Middle frontal gyrus (tissue), 1 donor: ENCODE results near the gene AGFG2.
"Not testable (repeated sequence)": the region's sequence is repeated elsewhere in the genome, so short reads cannot be mapped to it uniquely, and the experiment has no call there.

Experiments used
- DNase-seq: peaks from one replicate; pipeline ENCODE4 v3.0.0-alpha.2; 2015; ENCODE audit warnings: low spot score; ENCODE audit errors: extremely low spot score

AGFG2 gene, protein sequence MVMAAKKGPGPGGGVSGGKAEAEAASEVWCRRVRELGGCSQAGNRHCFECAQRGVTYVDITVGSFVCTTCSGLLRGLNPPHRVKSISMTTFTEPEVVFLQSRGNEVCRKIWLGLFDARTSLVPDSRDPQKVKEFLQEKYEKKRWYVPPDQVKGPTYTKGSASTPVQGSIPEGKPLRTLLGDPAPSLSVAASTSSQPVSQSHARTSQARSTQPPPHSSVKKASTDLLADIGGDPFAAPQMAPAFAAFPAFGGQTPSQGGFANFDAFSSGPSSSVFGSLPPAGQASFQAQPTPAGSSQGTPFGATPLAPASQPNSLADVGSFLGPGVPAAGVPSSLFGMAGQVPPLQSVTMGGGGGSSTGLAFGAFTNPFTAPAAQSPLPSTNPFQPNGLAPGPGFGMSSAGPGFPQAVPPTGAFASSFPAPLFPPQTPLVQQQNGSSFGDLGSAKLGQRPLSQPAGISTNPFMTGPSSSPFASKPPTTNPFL

GRCh38 chr7:100538654-100539435 lies at the start of gene AGFG2:
Gene AGFG2, plus strand, starts transcription at chr7:100539203. Its CDS starts 144 bp downstream, at chr7:100539347.
- peak; percentile 99 for DNase-seq

- peak; percentile 95 for DNase-seq
These were observed 49.2 kb upstream of the AGFG2 start for GRCh38 chr7:100489824-100490223.

DNA sequence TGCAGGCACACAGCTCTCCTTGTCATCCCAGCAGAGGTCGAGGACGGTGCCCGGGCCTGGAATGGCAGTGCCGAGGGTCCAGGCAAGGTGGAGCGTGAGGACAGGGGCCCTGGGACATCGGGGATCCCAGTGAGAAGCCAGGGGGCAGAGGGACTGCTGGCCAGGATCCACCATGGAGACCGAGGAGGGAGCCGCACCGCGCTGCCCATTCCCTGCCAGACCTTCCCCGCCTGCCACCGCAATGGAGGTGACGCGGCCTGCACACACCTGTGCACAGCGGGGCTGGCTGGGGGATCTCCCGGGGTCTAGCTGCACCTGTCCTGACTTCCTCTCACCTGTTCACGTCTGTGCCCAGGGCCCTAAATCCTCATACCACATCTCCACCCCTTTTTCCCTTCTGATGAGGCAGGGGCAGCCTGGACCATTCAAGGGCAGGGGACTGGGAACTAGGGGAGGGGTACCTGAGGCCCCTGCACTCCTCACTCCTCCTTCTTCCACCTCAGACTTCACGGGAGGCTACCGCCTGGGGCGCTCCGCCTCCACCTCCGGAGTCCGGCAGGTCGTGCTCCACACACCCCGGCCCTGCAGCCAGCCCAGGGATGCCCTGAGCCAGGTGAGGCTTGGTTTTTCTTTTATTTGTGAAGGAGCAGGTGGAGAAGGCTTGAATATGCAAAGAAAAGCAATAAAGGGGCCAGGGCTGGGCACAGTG lies 48.4 kb upstream of the AGFG2 start:
- no peak for DNase-seq

- DNase-seq, result no peak
These were observed 47.8 kb upstream of the AGFG2 start for GRCh38 chr7:100491192-100491578.

GRCh38 chr7:100492738-100493475 lies 46.1 kb upstream of the AGFG2 start:
- no peak for DNase-seq

GRCh38 chr7:100493476-100494264 lies 45.3 kb upstream of the AGFG2 start:
- no peak for DNase-seq

DNA sequence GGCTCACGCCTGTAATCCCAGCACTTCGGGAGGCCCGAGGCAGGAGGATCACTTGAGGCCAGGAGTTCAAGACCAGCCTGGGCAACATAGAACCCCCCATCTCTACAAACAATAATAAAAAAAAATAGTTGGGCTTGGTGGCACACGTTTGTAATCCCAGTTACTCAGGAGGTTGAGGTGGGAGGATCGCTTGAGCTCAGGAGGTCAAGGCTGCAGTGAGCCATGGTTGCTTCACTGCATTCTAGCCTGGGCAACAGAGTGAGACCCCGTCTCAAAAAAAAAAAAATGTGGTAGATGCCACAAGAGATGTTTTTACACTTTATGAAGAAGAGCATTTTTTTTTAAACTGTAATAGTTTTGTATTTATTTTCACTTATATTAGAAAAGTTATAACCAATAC lies 42.5 kb upstream of the AGFG2 start:
- no peak for DNase-seq

DNA sequence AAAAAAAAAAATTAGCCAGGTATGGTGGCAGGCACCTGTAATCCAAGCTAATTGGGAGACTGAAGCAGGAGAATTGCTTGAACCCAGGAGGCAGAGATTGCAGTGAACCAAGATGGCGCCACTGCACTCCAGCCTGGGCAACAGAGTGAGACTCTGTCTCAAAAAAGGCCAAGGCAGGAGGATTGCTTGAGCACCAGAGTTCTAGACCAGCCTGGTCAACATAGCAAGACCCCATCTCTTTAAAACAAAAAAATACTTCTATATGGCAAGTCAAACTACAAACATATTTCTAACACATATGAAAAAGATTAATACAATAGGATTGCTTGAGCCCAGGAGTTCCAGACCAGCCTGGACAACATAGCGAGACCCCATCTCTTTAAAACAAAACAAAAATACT lies 38.3 kb upstream of the AGFG2 start:
- DNase-seq, result not testable (repeated sequence)

GRCh38 chr7:100504031-100504430 lies 35.0 kb upstream of the AGFG2 start:
- DNase-seq, result not testable (repeated sequence)

DNA sequence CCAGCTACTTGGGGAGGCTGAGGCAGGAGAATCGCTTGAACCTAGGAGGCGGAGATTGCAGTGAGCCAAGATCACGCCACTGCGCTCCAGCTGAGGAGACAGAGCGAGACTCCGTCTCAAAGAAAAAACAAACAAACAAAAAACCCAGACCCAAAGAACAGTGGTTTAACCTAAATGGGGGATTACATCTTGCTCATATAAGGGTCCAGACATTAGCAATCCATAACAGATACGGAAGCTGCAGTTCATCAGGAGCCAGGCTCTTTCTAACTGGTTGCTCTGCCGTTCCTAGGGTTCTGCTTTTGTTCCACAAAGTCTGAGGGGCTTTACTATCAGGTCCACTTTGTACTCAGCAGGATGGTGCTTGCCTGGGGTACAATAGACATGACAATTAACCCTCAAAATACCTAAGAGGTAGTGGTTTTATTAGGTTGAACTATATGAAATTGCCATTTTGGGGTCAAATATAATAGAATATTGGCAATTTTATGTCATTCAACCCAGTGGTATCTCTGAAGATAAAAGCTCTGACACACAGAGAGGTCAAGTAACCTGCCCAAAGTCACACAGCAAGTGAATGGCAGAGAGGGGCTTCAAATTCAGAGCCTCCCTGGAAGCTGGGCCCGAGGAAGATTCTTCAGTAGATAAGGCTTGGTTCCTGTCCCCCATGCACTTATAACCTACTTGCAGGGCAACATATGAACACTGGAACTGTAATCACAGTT lies 34.0 kb upstream of the AGFG2 start:
- DNase-seq, result no peak

GRCh38 chr7:100506356-100506923 lies 32.6 kb upstream of the AGFG2 start:
- DNase-seq, result no peak

DNA sequence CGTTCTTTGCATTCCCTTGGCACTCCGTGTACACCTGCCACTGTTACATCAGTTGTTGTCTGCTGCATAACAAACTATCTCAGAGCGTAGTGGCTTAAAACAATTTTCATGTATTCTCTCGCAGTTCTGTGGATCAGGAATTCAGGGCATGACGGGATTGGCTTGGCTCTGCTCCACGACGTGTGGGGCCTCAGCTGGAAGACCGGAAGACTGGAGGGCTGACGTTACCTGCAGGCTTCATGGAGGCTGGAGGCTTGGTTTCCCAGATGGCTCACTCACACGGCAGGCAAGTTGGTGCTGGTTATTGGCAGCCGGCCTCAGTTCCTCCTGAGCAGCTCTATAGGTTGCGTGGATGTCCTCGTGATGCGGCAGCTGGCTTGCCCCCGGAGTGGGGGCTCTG lies 29.8 kb upstream of the AGFG2 start:
- DNase-seq, result no peak

GRCh38 chr7:100510437-100511239 lies 28.4 kb upstream of the AGFG2 start:
- no peak for DNase-seq

DNA sequence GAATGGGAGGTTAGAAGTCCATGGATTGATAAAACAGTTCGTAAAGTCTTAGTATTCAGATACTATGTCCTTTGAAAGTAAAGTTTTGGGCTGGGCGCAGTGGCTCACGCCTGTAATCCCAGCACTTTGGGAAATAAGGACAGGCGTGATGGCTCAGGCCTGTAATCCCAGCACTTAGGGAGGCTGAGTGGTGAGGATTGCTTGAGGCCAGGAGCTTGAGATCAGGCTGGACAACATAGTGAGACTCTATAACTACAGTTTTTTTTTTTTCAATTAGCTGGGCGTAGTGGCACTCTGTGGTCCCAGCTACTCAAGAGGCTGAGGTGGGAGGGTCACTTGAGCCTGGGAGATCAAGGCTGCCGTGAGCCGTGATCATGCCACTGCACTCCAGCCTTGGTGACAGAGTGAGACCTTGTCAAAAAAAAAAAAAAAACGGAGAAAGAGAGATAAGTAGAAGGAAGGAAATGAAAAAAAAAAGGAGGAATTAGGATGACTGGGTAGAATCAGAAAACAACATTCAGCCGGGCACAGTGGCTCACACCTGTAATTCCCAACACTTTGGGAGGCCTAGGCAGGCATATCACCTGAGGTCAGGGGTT lies 25.7 kb upstream of the AGFG2 start:
- no peak for DNase-seq

- no peak for DNase-seq
These were observed 23.9 kb upstream of the AGFG2 start for GRCh38 chr7:100515072-100515532.

DNA sequence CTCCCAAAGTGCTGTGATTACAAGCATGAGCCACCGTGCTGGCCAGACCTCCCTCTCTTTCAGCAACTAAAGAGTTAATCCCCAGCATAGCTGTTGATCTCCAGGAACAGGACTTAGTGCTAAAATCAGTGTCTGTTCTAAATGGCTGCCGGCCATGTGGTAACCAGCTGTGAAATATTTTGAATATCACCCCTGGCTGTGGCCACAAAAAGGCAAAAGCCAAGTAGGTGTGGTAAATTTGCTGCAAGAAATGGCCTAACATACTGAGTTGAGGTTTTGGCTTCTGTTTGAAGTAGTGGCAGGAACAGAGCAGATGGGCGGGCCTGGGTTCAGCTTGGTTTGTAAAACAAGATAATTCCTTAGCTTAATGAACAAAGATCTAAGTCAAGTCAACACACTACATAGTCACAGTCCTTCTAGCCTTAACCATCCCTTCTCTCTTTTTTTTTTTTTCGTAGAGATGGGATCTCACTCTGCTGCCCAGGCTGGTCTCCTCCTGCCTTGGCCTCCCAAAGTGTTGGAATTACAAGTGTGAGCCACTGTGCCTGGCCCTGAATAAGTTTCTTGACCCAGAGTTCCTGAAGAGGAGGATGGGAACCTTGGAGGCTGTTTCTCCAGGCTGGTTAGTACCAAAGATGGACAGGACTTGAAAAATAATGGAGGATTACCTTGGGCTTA lies 22.7 kb upstream of the AGFG2 start:
- DNase-seq, result no peak

DNA sequence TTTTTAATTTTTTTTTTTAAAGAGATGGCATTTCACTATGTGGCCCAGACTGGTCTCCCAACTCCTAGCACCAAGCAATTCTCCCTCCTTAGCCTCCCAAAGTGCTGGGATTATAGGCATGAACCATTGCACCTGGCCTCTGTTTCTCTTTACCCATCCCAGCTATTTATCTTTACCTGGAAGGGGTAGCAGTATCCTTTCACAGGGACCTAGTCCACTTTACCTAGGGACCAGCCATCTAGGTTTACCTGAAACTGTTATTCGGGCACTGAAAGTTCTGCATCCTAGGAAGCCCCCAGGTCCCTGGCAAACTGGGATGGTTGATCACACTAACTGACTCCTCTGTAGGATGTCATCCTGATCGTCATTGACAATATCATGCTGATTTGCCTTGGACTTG lies 21.7 kb upstream of the AGFG2 start:
- DNase-seq, result no peak
